Spleen (tissue), 11 donors: ENCODE results near the gene SASH1. TPM values are rescaled to one million over a fixed set of nuclear protein-coding genes. Genes with fewer than 3 reads are reported as not detected.
A peak's percentile ranks its signal among the peaks of the same experiment; 100 is the strongest.

ENCODE experiments used
- DNase-seq: peaks from one replicate; pipeline ENCODE4 v3.0.0-alpha.2; 2020
- H3K27ac ChIP-seq, 8 donors: fragments of 200-600 bp; sonication (generic) in 7 of 8; 1 replicate in 4 of 8; 2 replicates in 4 of 8; pipeline versions ENCODE4 v1.5.0 to v1.8.0; 2016 to 2021; ENCODE audit warnings: inconsistent platforms in 4 of 8, mild to moderate bottlenecking in 4 of 8, moderate library complexity in 1 of 8
- H3K27me3 ChIP-seq, 7 donors: fragments of 200-600 bp; sonication (generic) in 6 of 7; replicated peaks in 1 of 7; 1 replicate in 4 of 7; 2 replicates in 3 of 7; pipeline versions ENCODE4 v1.5.0 to v1.8.0; 2016 to 2021; ENCODE audit warnings: inconsistent platforms in 3 of 7, mild to moderate bottlenecking in 1 of 7
- H3K36me3 ChIP-seq, 6 donors: fragments of 200-600 bp; sonication (generic) in 5 of 6; 1 replicate in 4 of 6; 2 replicates in 2 of 6; pipeline versions ENCODE4 v1.5.0 to v1.8.0; 2016 to 2021; ENCODE audit warnings: inconsistent platforms in 2 of 6
- H3K4me1 ChIP-seq, 6 donors: fragments of 200-600 bp; sonication (generic) in 5 of 6; 1 replicate in 3 of 6; 2 replicates in 3 of 6; pipeline versions ENCODE4 v1.5.0 to v1.8.0; 2016 to 2021; ENCODE audit warnings: inconsistent platforms in 3 of 6
- H3K4me3 ChIP-seq, 8 donors: fragments of 200-600 bp; sonication (generic) in 7 of 8; 1 replicate in 4 of 8; 2 replicates in 4 of 8; pipeline versions ENCODE4 v1.5.0 to v1.8.0; 2016 to 2021; ENCODE audit warnings: inconsistent platforms in 4 of 8, mild to moderate bottlenecking in 4 of 8, moderate library complexity in 2 of 8
- H3K9me3 ChIP-seq, 8 donors: fragments of 200-600 bp; sonication (generic) in 7 of 8; 1 replicate in 4 of 8; 2 replicates in 4 of 8; pipeline versions ENCODE4 v1.5.0 to v1.8.0; 2016 to 2021; ENCODE audit warnings: inconsistent platforms in 4 of 8
- CTCF ChIP-seq, 11 experiments: fragments of 200-600 bp in 7 of 11; fragments of 450-650 bp in 4 of 11; sonication (generic) in 4 of 11; IDR thresholded peaks in 8 of 11; conservative IDR thresholded peaks in 3 of 11; 1 replicate in 7 of 11; 2 replicates in 4 of 11; pipeline versions ENCODE4 v1.4.0 to v1.8.0; 2016 to 2021; ENCODE audit warnings: antibody characterized with exemption in 11 of 11, inconsistent platforms in 4 of 11, mild to moderate bottlenecking in 1 of 11
- POLR2A ChIP-seq, 3 donors: fragments of 450-650 bp; IDR thresholded peaks; one replicate each; pipeline ENCODE4 v1.5.1; 2017; ENCODE audit warnings: antibody characterized with exemption in 3 of 3, mild to moderate bottlenecking in 1 of 3
- POLR2AphosphoS5 ChIP-seq, 3 donors: sonication (generic); formaldehyde crosslinking; IDR thresholded peaks; one replicate each; pipeline ENCODE4 v1.5.1; 2017; ENCODE audit warnings: antibody characterized with exemption in 3 of 3
- WGBS, 5 donors: extraction: QIAGEN DNeasy Blood & Tissue Kit in 3 of 5; methylation state at CpG; one replicate each; pipeline versions ENCODE4 v1.1.5 to v1.1.7; 2013 to 2018; 5-methylcytosine and 5-hydroxymethylcytosine counted together
- intact Hi-C: fragments of 100-400 bp; cut with DNase I; formaldehyde crosslinking; loops from one replicate; pipeline ENCODE4 v1.15.0; 2023; ENCODE audit warnings: low total_unique reads
- polyA plus RNA-seq, 3 donors: library from polyadenylated mRNA; stranded (reverse); fragments of 200-250 nt; gene quantifications; one replicate each; pipeline ENCODE4 v1.2.1, GENCODE V29; 2013
- total RNA-seq, 7 donors: library from RNA; depleted of rRNA in 3 of 7; stranded (reverse); fragments of >200 nt in 3 of 7; fragmentation: NEBNext Ultra II Directional in 4 of 7; extraction: Animal tissue kit (Norgen Biotek cat#: 25700) in 4 of 7; gene quantifications; one replicate each; pipeline versions ENCODE4 v1.1.0 to v1.2.1, GENCODE V29; 2016 to 2021
- donor health status: healthy with polysubstance abuse.
- donor health status: DM: no; HTN: no; CAD: no; lungs with moderate emphysema.
- donor health status: DM: no; HTN: no; CAD: no.
- donor health status: Bipolar disorder and iron deficiency.
- donor health status: healthy.
- donor health status: DM: no; HTN: no; CAD: no.
- donor health status: DM: yes; HTN: yes; CAD: no.

The SASH1 gene
- total and polyA plus RNA-seq, 10 donors = 3.9 to 103 (median 57.9) TPM

- DNase-seq = no peak
- intact Hi-C loops = no loop called here
- 59 to 91% (median 64%) methylated on average over 3 of the region's 3 CpGs for WGBS, 5 donors
- no peaks in the 10 kb centered on the region for H3K9me3 ChIP-seq
- H3K27ac ChIP-seq = no peak overlapping the region
- no peak overlapping the region for H3K4me3 ChIP-seq
- H3K36me3 ChIP-seq = no peaks in the 10 kb centered on the region
- no peaks in the 10 kb centered on the region for H3K27me3 ChIP-seq
- TF ChIP-seq POLR2A (IDR thresholded peaks at IDR 0.05) = no peak
- TF ChIP-seq POLR2AphosphoS5 (IDR thresholded peaks at IDR 0.05) = no peak
- no peak for TF ChIP-seq CTCF (IDR thresholded peaks at IDR 0.05 in 8 of 11, conservative IDR thresholded peaks at IDR 0.05 in 3 of 11)
- no peaks in the 10 kb centered on the region for H3K4me1 ChIP-seq
Measured at GRCh38 chr6:148311966-148312669, 30.5 kb upstream of the SASH1 start.

- TF ChIP-seq POLR2AphosphoS5 (IDR thresholded peaks at IDR 0.05) (no peak), CTCF (IDR thresholded peaks at IDR 0.05 in 8 of 11, conservative IDR thresholded peaks at IDR 0.05 in 3 of 11) (no peak), POLR2A (IDR thresholded peaks at IDR 0.05) (no peak)
- H3K27ac ChIP-seq = no peak overlapping the region
- H3K4me3 ChIP-seq = no peak overlapping the region
- no peaks in the 10 kb centered on the region for H3K36me3 ChIP-seq
- no peak for DNase-seq
- WGBS, 5 donors = 78 to 89% (median 82%) methylated on average over 8 of the region's 8 CpGs
- no peaks in the 10 kb centered on the region for H3K27me3 ChIP-seq
- no peaks in the 10 kb centered on the region for H3K9me3 ChIP-seq
- H3K4me1 ChIP-seq = no peaks in the 10 kb centered on the region
- intact Hi-C loops = no loop called here
Measured at GRCh38 chr6:148313488-148313887, 29.1 kb upstream of the SASH1 start.

GRCh38 chr6:148316308-148316707 lies 26.3 kb upstream of the SASH1 start:
- intact Hi-C loops = no loop called here
- Histone ChIP-seq H3K36me3 (no peaks in the 10 kb centered on the region), H3K27me3 (no peaks in the 10 kb centered on the region), H3K4me1 (no peaks in the 10 kb centered on the region), H3K9me3 (no peaks in the 10 kb centered on the region), H3K4me3 (no peak overlapping the region), H3K27ac (peak overlapping the region in 2 of 8 donors; percentile 25 to 55)
- 61 to 77% (median 72%) methylated on average over 5 of the region's 5 CpGs for WGBS, 5 donors
- TF ChIP-seq POLR2AphosphoS5 (IDR thresholded peaks at IDR 0.05) (no peak), CTCF (IDR thresholded peaks at IDR 0.05 in 8 of 11, conservative IDR thresholded peaks at IDR 0.05 in 3 of 11) (no peak), POLR2A (IDR thresholded peaks at IDR 0.05) (no peak)
- DNase-seq = no peak

GRCh38 chr6:148317051-148317450 lies 25.6 kb upstream of the SASH1 start:
- Histone ChIP-seq H3K4me1 (no peaks in the 10 kb centered on the region), H3K36me3 (no peaks in the 10 kb centered on the region), H3K27ac (no peak overlapping the region), H3K4me3 (no peak overlapping the region), H3K27me3 (no peaks in the 10 kb centered on the region), H3K9me3 (no peaks in the 10 kb centered on the region)
- TF ChIP-seq POLR2A (IDR thresholded peaks at IDR 0.05) = no peak
- TF ChIP-seq CTCF (IDR thresholded peaks at IDR 0.05 in 8 of 11, conservative IDR thresholded peaks at IDR 0.05 in 3 of 11) = no peak
- no peak for TF ChIP-seq POLR2AphosphoS5 (IDR thresholded peaks at IDR 0.05)
- DNase-seq = no peak
- WGBS, 5 donors = 88 to 97% (median 95%) methylated on average over 1 of the region's 1 CpG
- intact Hi-C loops = no loop called here
